ENCODE measurements around the gene CRAT. TPM values are rescaled to one million over a fixed set of nuclear protein-coding genes. Genes with fewer than 3 reads are reported as not detected.

The CRAT gene
- total RNA-seq, 1 donor from 2014 or later: 10.1 TPM

GRCh38 chr9:129138144-129138462, 27.5 kb upstream of the CRAT start:
- no peak overlapping the region for H3K4me2 ChIP-seq
- peaks cover 31% of the 10 kb centered on the region for H3K4me1 ChIP-seq
- TF ChIP-seq EZH2 (IDR thresholded peaks at IDR 0.05) (no peak), EZH2phosphoT487 (IDR thresholded peaks at IDR 0.05) (no peak)
- Mint-ChIP-seq H3K9me3 (no peaks in the 10 kb centered on the region), H3K36me3 (peaks cover 11% of the 10 kb centered on the region), H3K4me3 (no peak overlapping the region), H3K27me3 (ENCODE audit: insufficient read depth, low read depth) (peaks cover 7% of the 10 kb centered on the region), H3K27ac (no peak overlapping the region), H3K4me1 (peaks cover 55% of the 10 kb centered on the region)
- peaks cover 22% of the 10 kb centered on the region for H3K79me2 ChIP-seq (ENCODE audit: low read depth)
- peaks cover 36% of the 10 kb centered on the region for H3F3A ChIP-seq (ENCODE audit: low read depth)
- no peaks in the 10 kb centered on the region for H3K36me3 ChIP-seq
- no peaks in the 10 kb centered on the region for H3K9me3 ChIP-seq (ENCODE audit: low read depth)
- no peaks in the 10 kb centered on the region for H4K20me1 ChIP-seq (ENCODE audit: low read depth)
- no peak for DNase-seq (ENCODE audit: low spot score)
- H3K4me3 ChIP-seq: no peak overlapping the region
- H3K27me3 ChIP-seq: no peaks in the 10 kb centered on the region
- H3K9ac ChIP-seq: no peak overlapping the region
- H2AFZ ChIP-seq (replicated peaks): no peak overlapping the region
- no peak overlapping the region for H3K27ac ChIP-seq

DNA sequence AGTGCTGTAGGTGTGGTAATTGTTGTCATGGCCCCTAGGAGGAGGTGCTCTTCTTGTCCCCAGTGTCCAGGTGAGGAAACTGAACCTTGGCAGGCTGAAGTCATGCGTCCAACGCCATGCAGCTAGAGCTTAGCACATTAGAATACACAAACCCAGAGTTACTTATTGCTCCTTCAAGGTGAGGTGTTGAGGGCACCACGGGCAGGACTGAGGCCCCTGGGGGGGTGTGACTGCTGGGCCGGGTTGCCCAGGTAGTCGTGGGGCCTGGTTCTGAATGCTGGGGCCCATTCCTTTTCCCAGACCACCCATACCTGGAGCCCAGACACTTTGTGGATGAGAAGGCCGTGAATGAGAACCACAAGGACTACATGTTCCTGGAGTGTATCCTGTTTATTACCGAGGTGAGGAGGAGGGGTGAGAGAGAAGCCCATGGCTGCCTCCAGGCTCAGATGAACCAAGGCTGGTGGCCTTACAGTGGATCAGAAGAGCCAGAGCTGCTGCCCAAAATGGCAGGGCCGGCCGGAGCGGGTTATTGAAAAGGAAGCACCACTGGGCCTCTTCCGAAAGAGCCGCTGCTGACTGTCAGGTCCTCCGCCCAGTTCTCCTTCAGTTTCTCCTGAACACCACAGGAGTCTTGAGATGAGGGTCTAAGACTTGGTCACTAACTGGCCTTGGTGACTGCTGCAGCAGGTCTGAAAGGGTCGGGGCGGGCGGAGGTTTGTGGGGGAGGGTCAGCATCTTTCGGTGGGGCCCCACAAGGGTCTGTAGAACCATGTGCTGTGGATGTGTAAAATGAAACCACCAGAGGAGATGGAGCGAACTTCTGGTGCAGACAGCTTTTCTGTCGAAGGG, 26.9 kb upstream of the CRAT start:
- no peak overlapping the region for H3K27ac ChIP-seq
- H3K9me3 ChIP-seq (ENCODE audit: low read depth): no peaks in the 10 kb centered on the region
- Mint-ChIP-seq H3K4me3 (peak overlapping the region; percentile 7), H3K9me3 (no peaks in the 10 kb centered on the region), H3K27ac (peak overlapping the region; percentile 65), H3K4me1 (peaks cover 53% of the 10 kb centered on the region), H3K36me3 (peaks cover 11% of the 10 kb centered on the region), H3K27me3 (ENCODE audit: insufficient read depth, low read depth) (peaks cover 4% of the 10 kb centered on the region)
- H3K79me2 ChIP-seq (ENCODE audit: low read depth): peaks cover 18% of the 10 kb centered on the region
- peaks cover 42% of the 10 kb centered on the region for H3F3A ChIP-seq (ENCODE audit: low read depth)
- no peak for TF ChIP-seq EZH2 (IDR thresholded peaks at IDR 0.05)
- TF ChIP-seq EZH2phosphoT487 (IDR thresholded peaks at IDR 0.05): no peak
- TF ChIP-seq, protein P1, sequence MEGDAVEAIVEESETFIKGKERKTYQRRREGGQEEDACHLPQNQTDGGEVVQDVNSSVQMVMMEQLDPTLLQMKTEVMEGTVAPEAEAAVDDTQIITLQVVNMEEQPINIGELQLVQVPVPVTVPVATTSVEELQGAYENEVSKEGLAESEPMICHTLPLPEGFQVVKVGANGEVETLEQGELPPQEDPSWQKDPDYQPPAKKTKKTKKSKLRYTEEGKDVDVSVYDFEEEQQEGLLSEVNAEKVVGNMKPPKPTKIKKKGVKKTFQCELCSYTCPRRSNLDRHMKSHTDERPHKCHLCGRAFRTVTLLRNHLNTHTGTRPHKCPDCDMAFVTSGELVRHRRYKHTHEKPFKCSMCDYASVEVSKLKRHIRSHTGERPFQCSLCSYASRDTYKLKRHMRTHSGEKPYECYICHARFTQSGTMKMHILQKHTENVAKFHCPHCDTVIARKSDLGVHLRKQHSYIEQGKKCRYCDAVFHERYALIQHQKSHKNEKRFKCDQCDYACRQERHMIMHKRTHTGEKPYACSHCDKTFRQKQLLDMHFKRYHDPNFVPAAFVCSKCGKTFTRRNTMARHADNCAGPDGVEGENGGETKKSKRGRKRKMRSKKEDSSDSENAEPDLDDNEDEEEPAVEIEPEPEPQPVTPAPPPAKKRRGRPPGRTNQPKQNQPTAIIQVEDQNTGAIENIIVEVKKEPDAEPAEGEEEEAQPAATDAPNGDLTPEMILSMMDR (IDR thresholded peaks at IDR 0.05): no peak
- no peak overlapping the region for H3K4me3 ChIP-seq
- no peak overlapping the region for H3K4me2 ChIP-seq
- H4K20me1 ChIP-seq (ENCODE audit: low read depth): no peaks in the 10 kb centered on the region
- H3K9ac ChIP-seq: no peak overlapping the region
- H3K27me3 ChIP-seq: no peaks in the 10 kb centered on the region
- no peaks in the 10 kb centered on the region for H3K36me3 ChIP-seq
- no peak overlapping the region for H2AFZ ChIP-seq (replicated peaks)
- H3K4me1 ChIP-seq: peaks cover 30% of the 10 kb centered on the region
- DNase-seq (ENCODE audit: low spot score): no peak

GRCh38 chr9:129136446-129137035, 25.9 kb upstream of the CRAT start:
- no peak for DNase-seq (ENCODE audit: low spot score)
- Histone ChIP-seq H3K9ac (no peak overlapping the region), H3K36me3 (no peaks in the 10 kb centered on the region), H3K27ac (no peak overlapping the region), H3F3A (ENCODE audit: low read depth) (peaks cover 45% of the 10 kb centered on the region), H3K79me2 (ENCODE audit: low read depth) (peaks cover 8% of the 10 kb centered on the region), H3K4me3 (no peak overlapping the region), H3K4me2 (no peak overlapping the region), H4K20me1 (ENCODE audit: low read depth) (no peaks in the 10 kb centered on the region), H3K27me3 (no peaks in the 10 kb centered on the region), H2AFZ (replicated peaks) (no peak overlapping the region), H3K4me1 (peaks cover 21% of the 10 kb centered on the region), H3K9me3 (ENCODE audit: low read depth) (no peaks in the 10 kb centered on the region)
- Mint-ChIP-seq H3K27ac (no peak overlapping the region), H3K4me3 (no peak overlapping the region), H3K9me3 (no peaks in the 10 kb centered on the region), H3K4me1 (peaks cover 48% of the 10 kb centered on the region), H3K36me3 (peaks cover 11% of the 10 kb centered on the region), H3K27me3 (ENCODE audit: insufficient read depth, low read depth) (peaks cover 4% of the 10 kb centered on the region)
- TF ChIP-seq EZH2phosphoT487 (IDR thresholded peaks at IDR 0.05) (no peak), EZH2 (IDR thresholded peaks at IDR 0.05) (no peak)
- TF ChIP-seq, protein P1 (IDR thresholded peaks at IDR 0.05): no peak

- H3K9ac ChIP-seq: no peak overlapping the region
- H3K9me3 Mint-ChIP-seq: no peaks in the 10 kb centered on the region
- peaks cover 39% of the 10 kb centered on the region for H3K4me1 Mint-ChIP-seq
- H3K4me2 ChIP-seq: no peak overlapping the region
- H3K36me3 ChIP-seq: peaks cover 4% of the 10 kb centered on the region
- no peak for DNase-seq (ENCODE audit: low spot score)
- peaks cover 2% of the 10 kb centered on the region for H3K27me3 Mint-ChIP-seq (ENCODE audit: insufficient read depth, low read depth)
- no peaks in the 10 kb centered on the region for H3K9me3 ChIP-seq (ENCODE audit: low read depth)
- no peak overlapping the region for H3K4me3 ChIP-seq
- no peak overlapping the region for H3K27ac ChIP-seq
- no peak overlapping the region for H3K4me3 Mint-ChIP-seq
- H3K79me2 ChIP-seq (ENCODE audit: low read depth): no peaks in the 10 kb centered on the region
- H3F3A ChIP-seq (ENCODE audit: low read depth): peaks cover 45% of the 10 kb centered on the region
- H3K27me3 ChIP-seq: no peaks in the 10 kb centered on the region
- peaks cover 10% of the 10 kb centered on the region for H3K4me1 ChIP-seq
- no peak overlapping the region for H2AFZ ChIP-seq (replicated peaks)
- peaks cover 15% of the 10 kb centered on the region for H3K36me3 Mint-ChIP-seq
- no peaks in the 10 kb centered on the region for H4K20me1 ChIP-seq (ENCODE audit: low read depth)
- no peak overlapping the region for H3K27ac Mint-ChIP-seq
- no peak for TF ChIP-seq EZH2 (IDR thresholded peaks at IDR 0.05)
Measured at GRCh38 chr9:129135476-129135875, 24.9 kb upstream of the CRAT start.

Measured in neural progenitor cell (in vitro differentiated cells).